ENCODE results near the gene KLRC1. TPM values are rescaled to one million over a fixed set of nuclear protein-coding genes. Genes with fewer than 3 reads are reported as not detected.
"Not testable (repeated sequence)": the region's sequence is repeated elsewhere in the genome, so short reads cannot be mapped to it uniquely, and the experiment has no call there.

Gene KLRC1
- 1 to 10 TPM in 1 of 4 donors, under 1 TPM in 2, not detected in 1; 0.58 to 4.6 (median 0.81) TPM for polyA plus RNA-seq
- long read RNA-seq, donor 1, partial matches to known transcripts = 0 of 1 reads
- long read RNA-seq, donor 1, other reads (novel, unspliced or antisense) = 0 of 1 reads
- long read RNA-seq, donor 2, partial matches to known transcripts = 0 of 2 reads
- long read RNA-seq, donor 2, other reads (novel, unspliced or antisense) = 0 of 2 reads
- long read RNA-seq, donor 3 = 0 reads
- long read RNA-seq, donor 4 = 0 reads
- long read RNA-seq, donor 5 = 0 reads
- long read RNA-seq, donor 6 = 0 reads
- long read RNA-seq, donor 7 = 0 reads
- long read RNA-seq, donor 8 = 0 reads
- long read RNA-seq, donor 9 = 0 reads
- long read RNA-seq, donor 10 = 0 reads

DNA sequence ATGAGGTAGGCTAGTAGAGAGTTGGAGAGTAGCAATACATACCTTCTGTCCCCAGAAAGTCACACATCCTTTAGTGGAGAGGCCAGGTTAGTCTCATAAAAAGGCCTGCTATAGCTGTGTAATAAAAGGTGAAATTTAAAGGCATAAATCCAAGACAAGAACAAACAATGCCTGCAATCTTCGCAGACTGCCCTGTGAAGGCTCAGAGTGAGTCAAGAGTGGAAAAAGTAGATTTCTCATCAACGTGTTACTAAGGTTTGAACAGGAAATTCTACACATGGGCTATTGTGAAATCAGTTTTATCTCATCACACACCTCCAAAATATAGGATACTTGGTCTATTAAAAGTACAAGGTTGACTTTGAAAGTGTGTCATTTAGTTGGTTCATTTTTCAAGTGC, at the start of gene KLRC1:
TSS of gene KLRC1 (minus strand) at position 222 of the 400 bp plus-strand sequence. CDS start 2,221 bp downstream, outside the sequence.
- no peak for FAIRE-seq
- Histone ChIP-seq H3K27me3 (ENCODE audit: control insufficient read depth in 3 of 3, insufficient read depth in 3 of 3, low read length in 3 of 3) (no peaks in the 10 kb centered on the region), H3K27ac (ENCODE audit: low read depth in 1 of 3, low read length in 2 of 3) (no peak within 1 kb of the TSS), H3K4me3 (ENCODE audit: low read depth in 1 of 3, low read length in 3 of 3) (no peak within 1 kb of the TSS), H3K36me3 (ENCODE audit: control insufficient read depth in 3 of 3, insufficient read depth in 2 of 3, low read depth in 1 of 3, low read length in 3 of 3) (no peaks in the 10 kb centered on the region), H3K9me3 (ENCODE audit: control insufficient read depth in 2 of 2, insufficient read depth in 1 of 2, low read depth in 1 of 2, low read length in 1 of 2) (peaks cover 0 to 13% of the 10 kb centered on the region in 2 donors), H3K4me1 (ENCODE audit: control insufficient read depth in 3 of 3, insufficient read depth in 2 of 3, low read depth in 1 of 3, low read length in 2 of 3) (no peaks in the 10 kb centered on the region)
- 24 to 45% (median 28%) methylated on average over 2 of the region's 2 CpGs for WGBS, 3 donors
- no peak for DNase-seq

GRCh38 chr12:10501030-10501429, 47.9 kb upstream of the KLRC1 start:
- Histone ChIP-seq H3K9me3 (ENCODE audit: control insufficient read depth in 2 of 2, insufficient read depth in 1 of 2, low read depth in 1 of 2, low read length in 1 of 2) (peaks cover 0 to 3% of the 10 kb centered on the region in 2 donors), H3K36me3 (ENCODE audit: control insufficient read depth in 3 of 3, insufficient read depth in 2 of 3, low read depth in 1 of 3, low read length in 3 of 3) (no peaks in the 10 kb centered on the region), H3K27ac (ENCODE audit: low read depth in 1 of 3, low read length in 2 of 3) (no peak overlapping the region), H3K4me3 (ENCODE audit: low read depth in 1 of 3, low read length in 3 of 3) (no peak overlapping the region), H3K27me3 (ENCODE audit: control insufficient read depth in 3 of 3, insufficient read depth in 3 of 3, low read length in 3 of 3) (no peaks in the 10 kb centered on the region), H3K4me1 (ENCODE audit: control insufficient read depth in 3 of 3, insufficient read depth in 2 of 3, low read depth in 1 of 3, low read length in 2 of 3) (no peaks in the 10 kb centered on the region)
- 32 to 60% (median 43%) methylated on average over 3 of the region's 3 CpGs for WGBS, 3 donors
- FAIRE-seq (no peak), DNase-seq (no peak)

- 0 to 37% (median 13%) methylated on average over 1 of the region's 1 CpG for WGBS, 3 donors
- no peak overlapping the region for H3K4me3 ChIP-seq (ENCODE audit: low read depth in 1 of 3, low read length in 3 of 3)
- DNase-seq (no peak), FAIRE-seq (no peak)
- H3K27ac ChIP-seq (ENCODE audit: low read depth in 1 of 3, low read length in 2 of 3) = no peak overlapping the region
- no peaks in the 10 kb centered on the region for H3K27me3 ChIP-seq (ENCODE audit: control insufficient read depth in 3 of 3, insufficient read depth in 3 of 3, low read length in 3 of 3)
- H3K9me3 ChIP-seq (ENCODE audit: control insufficient read depth in 2 of 2, insufficient read depth in 1 of 2, low read depth in 1 of 2, low read length in 1 of 2) = no peaks in the 10 kb centered on the region
- H3K4me1 ChIP-seq (ENCODE audit: control insufficient read depth in 3 of 3, insufficient read depth in 2 of 3, low read depth in 1 of 3, low read length in 2 of 3) = no peaks in the 10 kb centered on the region
- no peaks in the 10 kb centered on the region for H3K36me3 ChIP-seq (ENCODE audit: control insufficient read depth in 3 of 3, insufficient read depth in 2 of 3, low read depth in 1 of 3, low read length in 3 of 3)
Observed at GRCh38 chr12:10498042-10498441, 44.9 kb upstream of the KLRC1 start.

- Histone ChIP-seq H3K27me3 (ENCODE audit: control insufficient read depth in 3 of 3, insufficient read depth in 3 of 3, low read length in 3 of 3) (no peaks in the 10 kb centered on the region), H3K36me3 (ENCODE audit: control insufficient read depth in 3 of 3, insufficient read depth in 2 of 3, low read depth in 1 of 3, low read length in 3 of 3) (no peaks in the 10 kb centered on the region), H3K27ac (ENCODE audit: low read depth in 1 of 3, low read length in 2 of 3) (no peak overlapping the region), H3K4me1 (ENCODE audit: control insufficient read depth in 3 of 3, insufficient read depth in 2 of 3, low read depth in 1 of 3, low read length in 2 of 3) (no peaks in the 10 kb centered on the region), H3K9me3 (ENCODE audit: control insufficient read depth in 2 of 2, insufficient read depth in 1 of 2, low read depth in 1 of 2, low read length in 1 of 2) (no peaks in the 10 kb centered on the region), H3K4me3 (ENCODE audit: low read depth in 1 of 3, low read length in 3 of 3) (no peak overlapping the region)
- FAIRE-seq (no peak), DNase-seq (peak in 1 of 2 donors; percentile 30)
- 31 to 58% (median 48%) methylated on average over 2 of the region's 2 CpGs for WGBS, 3 donors
Observed at GRCh38 chr12:10497602-10498001, 44.4 kb upstream of the KLRC1 start.

- Histone ChIP-seq H3K4me1 (ENCODE audit: control insufficient read depth in 3 of 3, insufficient read depth in 2 of 3, low read depth in 1 of 3, low read length in 2 of 3) (no peaks in the 10 kb centered on the region), H3K36me3 (ENCODE audit: control insufficient read depth in 3 of 3, insufficient read depth in 2 of 3, low read depth in 1 of 3, low read length in 3 of 3) (no peaks in the 10 kb centered on the region), H3K27ac (ENCODE audit: low read depth in 1 of 3, low read length in 2 of 3) (no peak overlapping the region), H3K4me3 (ENCODE audit: low read depth in 1 of 3, low read length in 3 of 3) (no peak overlapping the region), H3K9me3 (ENCODE audit: control insufficient read depth in 2 of 2, insufficient read depth in 1 of 2, low read depth in 1 of 2, low read length in 1 of 2) (no peaks in the 10 kb centered on the region), H3K27me3 (ENCODE audit: control insufficient read depth in 3 of 3, insufficient read depth in 3 of 3, low read length in 3 of 3) (no peaks in the 10 kb centered on the region)
- FAIRE-seq (no peak), DNase-seq (no peak)
- WGBS, 3 donors = 73% methylated on average over 4 of the region's 4 CpGs
Observed at GRCh38 chr12:10491766-10492165, 38.6 kb upstream of the KLRC1 start.

GRCh38 chr12:10487328-10487727, 34.2 kb upstream of the KLRC1 start:
- not testable (repeated sequence) for H3K9me3 ChIP-seq (ENCODE audit: control insufficient read depth in 2 of 2, insufficient read depth in 1 of 2, low read depth in 1 of 2, low read length in 1 of 2); H3K27me3 ChIP-seq (ENCODE audit: control insufficient read depth in 3 of 3, insufficient read depth in 3 of 3, low read length in 3 of 3); H3K4me1 ChIP-seq (ENCODE audit: control insufficient read depth in 3 of 3, insufficient read depth in 2 of 3, low read depth in 1 of 3, low read length in 2 of 3); DNase-seq; FAIRE-seq; H3K4me3 ChIP-seq (ENCODE audit: low read depth in 1 of 3, low read length in 3 of 3); H3K36me3 ChIP-seq (ENCODE audit: control insufficient read depth in 3 of 3, insufficient read depth in 2 of 3, low read depth in 1 of 3, low read length in 3 of 3); H3K27ac ChIP-seq (ENCODE audit: low read depth in 1 of 3, low read length in 2 of 3)
- 84 to 92% (median 91%) methylated on average over 2 of the region's 2 CpGs for WGBS, 3 donors

DNA sequence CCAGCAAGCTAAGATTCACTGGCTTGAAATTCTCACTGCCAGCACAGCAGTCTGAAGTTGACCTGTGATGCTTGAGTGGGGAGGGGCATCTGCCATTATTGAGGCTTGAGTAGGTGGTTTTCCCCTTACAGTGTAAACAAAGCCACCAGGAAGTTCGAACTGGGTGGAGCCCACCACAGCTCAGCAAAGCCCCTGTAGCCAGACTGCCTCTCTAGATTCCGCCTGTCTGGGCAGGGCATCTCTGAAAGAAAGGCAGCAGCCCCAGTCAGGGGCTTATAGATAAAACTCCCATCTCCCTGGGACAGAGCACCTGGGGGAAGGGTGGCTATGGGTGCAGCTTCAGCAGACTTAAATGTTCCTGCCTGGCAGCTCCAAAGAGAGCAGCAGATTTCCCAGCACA, 28.7 kb upstream of the KLRC1 start:
- H3K4me3 ChIP-seq (ENCODE audit: low read depth in 1 of 3, low read length in 3 of 3); H3K36me3 ChIP-seq (ENCODE audit: control insufficient read depth in 3 of 3, insufficient read depth in 2 of 3, low read depth in 1 of 3, low read length in 3 of 3); H3K9me3 ChIP-seq (ENCODE audit: control insufficient read depth in 2 of 2, insufficient read depth in 1 of 2, low read depth in 1 of 2, low read length in 1 of 2); H3K27ac ChIP-seq (ENCODE audit: low read depth in 1 of 3, low read length in 2 of 3); DNase-seq; H3K4me1 ChIP-seq (ENCODE audit: control insufficient read depth in 3 of 3, insufficient read depth in 2 of 3, low read depth in 1 of 3, low read length in 2 of 3); H3K27me3 ChIP-seq (ENCODE audit: control insufficient read depth in 3 of 3, insufficient read depth in 3 of 3, low read length in 3 of 3); FAIRE-seq: not testable (repeated sequence)
- 28 to 56% (median 48%) methylated on average over 2 of the region's 2 CpGs for WGBS, 3 donors

GRCh38 chr12:10472808-10473207, 19.6 kb upstream of the KLRC1 start:
- not testable (repeated sequence) for H3K9me3 ChIP-seq (ENCODE audit: control insufficient read depth in 2 of 2, insufficient read depth in 1 of 2, low read depth in 1 of 2, low read length in 1 of 2); DNase-seq; H3K36me3 ChIP-seq (ENCODE audit: control insufficient read depth in 3 of 3, insufficient read depth in 2 of 3, low read depth in 1 of 3, low read length in 3 of 3); H3K27ac ChIP-seq (ENCODE audit: low read depth in 1 of 3, low read length in 2 of 3); FAIRE-seq; H3K4me1 ChIP-seq (ENCODE audit: control insufficient read depth in 3 of 3, insufficient read depth in 2 of 3, low read depth in 1 of 3, low read length in 2 of 3); H3K27me3 ChIP-seq (ENCODE audit: control insufficient read depth in 3 of 3, insufficient read depth in 3 of 3, low read length in 3 of 3); H3K4me3 ChIP-seq (ENCODE audit: low read depth in 1 of 3, low read length in 3 of 3)
- 88 to 92% (median 88%) methylated on average over 5 of the region's 5 CpGs for WGBS, 3 donors

GRCh38 chr12:10469701-10470100, 16.5 kb upstream of the KLRC1 start:
- FAIRE-seq = no peak
- no peaks in the 10 kb centered on the region for H3K36me3 ChIP-seq (ENCODE audit: control insufficient read depth in 3 of 3, insufficient read depth in 2 of 3, low read depth in 1 of 3, low read length in 3 of 3)
- 81 to 92% (median 91%) methylated on average over 1 of the region's 1 CpG for WGBS, 3 donors
- no peaks in the 10 kb centered on the region for H3K4me1 ChIP-seq (ENCODE audit: control insufficient read depth in 3 of 3, insufficient read depth in 2 of 3, low read depth in 1 of 3, low read length in 2 of 3)
- no peak for DNase-seq
- H3K9me3 ChIP-seq (ENCODE audit: control insufficient read depth in 2 of 2, insufficient read depth in 1 of 2, low read depth in 1 of 2, low read length in 1 of 2) = no peaks in the 10 kb centered on the region
- no peaks in the 10 kb centered on the region for H3K27me3 ChIP-seq (ENCODE audit: control insufficient read depth in 3 of 3, insufficient read depth in 3 of 3, low read length in 3 of 3)
- no peak overlapping the region for H3K27ac ChIP-seq (ENCODE audit: low read depth in 1 of 3, low read length in 2 of 3)
- H3K4me3 ChIP-seq (ENCODE audit: low read depth in 1 of 3, low read length in 3 of 3) = no peak overlapping the region
